Neural crest cell (in vitro differentiated cells): ENCODE results near the gene SRRM1. TPM values are rescaled to one million over a fixed set of nuclear protein-coding genes. Genes with fewer than 3 reads are reported as not detected.
"Not testable (repeated sequence)": the region's sequence is repeated elsewhere in the genome, so short reads cannot be mapped to it uniquely, and the experiment has no call there.

Source experiments
- DNase-seq: peaks from one replicate; pipeline ENCODE4 v3.0.0; 2021; ENCODE audit warnings: low read depth, mixed read lengths, low spot score
- H3K27ac Mint-ChIP-seq: one replicate; pipeline ENCODE4 v1.8.0; 2021; ENCODE audit warnings: mild to moderate bottlenecking, mixed read lengths; ENCODE audit not compliant: unreplicated experiment
- H3K27me3 Mint-ChIP-seq: 2 replicates; pipeline ENCODE4 v1.8.0; 2021; ENCODE audit warnings: low read depth, mild to moderate bottlenecking, mixed read lengths
- H3K36me3 Mint-ChIP-seq: 2 replicates; pipeline ENCODE4 v1.8.0; 2021; ENCODE audit warnings: low read depth, mild to moderate bottlenecking, mixed read lengths
- H3K4me1 Mint-ChIP-seq: 2 replicates; pipeline ENCODE4 v1.8.0; 2021; ENCODE audit warnings: mixed read lengths
- H3K4me3 Mint-ChIP-seq: one replicate; pipeline ENCODE4 v1.8.0; 2021; ENCODE audit warnings: mild to moderate bottlenecking, mixed read lengths
- H3K9me3 Mint-ChIP-seq: 2 replicates; pipeline ENCODE4 v1.8.0; 2021; ENCODE audit warnings: mixed read lengths
- total RNA-seq: library from RNA; stranded (reverse); gene quantifications from 2 replicates; pipeline ENCODE4 v1.2.1, GENCODE V29; 2021
- TF ChIP-seq, protein P1 (sequence below): fragments of 200-600 bp; sonication (generic); conservative IDR thresholded peaks from 2 replicates; pipeline ENCODE4 v1.5.0; 2021; ENCODE audit warnings: antibody characterized with exemption, mild to moderate bottlenecking

SRRM1 gene
- total RNA-seq, 1 donor from 2014 or later, result 217 TPM

DNA sequence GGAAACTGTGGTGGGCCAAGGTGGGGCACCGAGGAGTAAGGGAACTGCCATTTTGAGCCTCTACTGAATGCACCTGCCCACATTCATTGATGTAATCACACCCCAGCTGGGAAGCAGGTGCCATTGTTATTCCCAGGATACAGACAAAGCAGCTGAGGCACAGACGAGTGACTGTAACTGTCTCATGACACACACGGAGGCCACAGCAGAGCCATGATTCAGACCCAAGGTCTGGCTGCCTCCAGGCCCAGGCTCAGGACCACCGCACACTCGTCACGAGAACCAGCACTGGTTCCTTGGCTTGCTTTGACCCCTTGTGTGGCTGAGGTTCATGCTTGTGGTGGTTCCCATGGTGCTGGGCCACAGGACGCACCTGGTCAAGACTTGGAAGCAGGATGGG, 56.5 kb downstream of the SRRM1 start:
- H3K27me3 Mint-ChIP-seq, result no peaks in the 10 kb centered on the region
- H3K27ac Mint-ChIP-seq, result no peak overlapping the region
- H3K4me1 Mint-ChIP-seq, result peaks cover 10% of the 10 kb centered on the region
- DNase-seq, result no peak
- H3K36me3 Mint-ChIP-seq, result no peaks in the 10 kb centered on the region
- TF ChIP-seq, protein P1, sequence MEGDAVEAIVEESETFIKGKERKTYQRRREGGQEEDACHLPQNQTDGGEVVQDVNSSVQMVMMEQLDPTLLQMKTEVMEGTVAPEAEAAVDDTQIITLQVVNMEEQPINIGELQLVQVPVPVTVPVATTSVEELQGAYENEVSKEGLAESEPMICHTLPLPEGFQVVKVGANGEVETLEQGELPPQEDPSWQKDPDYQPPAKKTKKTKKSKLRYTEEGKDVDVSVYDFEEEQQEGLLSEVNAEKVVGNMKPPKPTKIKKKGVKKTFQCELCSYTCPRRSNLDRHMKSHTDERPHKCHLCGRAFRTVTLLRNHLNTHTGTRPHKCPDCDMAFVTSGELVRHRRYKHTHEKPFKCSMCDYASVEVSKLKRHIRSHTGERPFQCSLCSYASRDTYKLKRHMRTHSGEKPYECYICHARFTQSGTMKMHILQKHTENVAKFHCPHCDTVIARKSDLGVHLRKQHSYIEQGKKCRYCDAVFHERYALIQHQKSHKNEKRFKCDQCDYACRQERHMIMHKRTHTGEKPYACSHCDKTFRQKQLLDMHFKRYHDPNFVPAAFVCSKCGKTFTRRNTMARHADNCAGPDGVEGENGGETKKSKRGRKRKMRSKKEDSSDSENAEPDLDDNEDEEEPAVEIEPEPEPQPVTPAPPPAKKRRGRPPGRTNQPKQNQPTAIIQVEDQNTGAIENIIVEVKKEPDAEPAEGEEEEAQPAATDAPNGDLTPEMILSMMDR, result no peak
- H3K4me3 Mint-ChIP-seq, result no peak overlapping the region
- H3K9me3 Mint-ChIP-seq, result no peaks in the 10 kb centered on the region

DNA sequence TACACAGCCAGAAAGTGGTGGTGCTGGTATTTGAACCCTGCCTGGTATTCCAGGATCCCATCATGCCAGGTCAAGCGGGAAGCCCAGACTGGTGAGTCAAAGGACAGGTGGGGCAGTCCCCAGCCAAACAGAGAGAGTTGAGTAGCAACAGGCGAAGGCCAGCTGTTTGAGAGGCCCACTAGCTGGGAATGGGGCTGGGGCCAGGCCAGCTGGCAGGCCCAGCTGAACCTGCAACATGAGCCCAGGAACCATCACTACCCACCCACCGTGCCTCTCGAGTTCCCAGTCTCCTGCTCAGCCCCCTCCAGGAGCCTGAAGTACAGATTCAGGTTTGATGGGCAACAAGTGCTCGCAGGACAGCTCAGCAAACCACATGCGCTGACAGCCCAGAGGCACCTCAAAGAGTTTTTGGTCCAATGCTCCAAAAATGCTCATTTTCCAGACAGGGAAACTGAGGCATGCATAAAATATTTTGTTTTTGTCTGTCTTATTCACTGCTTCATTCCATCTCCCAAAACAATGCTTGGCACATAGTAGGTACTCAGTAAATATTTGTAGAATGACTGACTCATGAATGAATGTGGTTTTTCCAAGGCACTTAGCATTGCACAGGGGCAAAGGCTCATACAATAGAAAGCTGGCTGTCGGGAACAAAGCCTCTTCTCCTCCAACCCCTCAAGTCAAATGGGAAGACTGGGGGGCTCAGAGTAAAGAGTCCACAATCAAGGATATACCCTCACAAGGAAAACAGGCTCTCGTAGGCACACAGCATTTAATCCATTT, 59.6 kb downstream of the SRRM1 start:
- Mint-ChIP-seq H3K27me3 (no peaks in the 10 kb centered on the region), H3K4me3 (no peak overlapping the region), H3K9me3 (no peaks in the 10 kb centered on the region), H3K36me3 (no peaks in the 10 kb centered on the region), H3K4me1 (peaks cover 21% of the 10 kb centered on the region), H3K27ac (no peak overlapping the region)
- TF ChIP-seq, protein P1, result no peak
- no peak for DNase-seq

- peaks cover 21% of the 10 kb centered on the region for H3K4me1 Mint-ChIP-seq
- TF ChIP-seq, protein P1, result no peak
- H3K36me3 Mint-ChIP-seq, result no peaks in the 10 kb centered on the region
- H3K9me3 Mint-ChIP-seq, result no peaks in the 10 kb centered on the region
- H3K4me3 Mint-ChIP-seq, result peak overlapping the region; percentile 1
- H3K27me3 Mint-ChIP-seq, result no peaks in the 10 kb centered on the region
- DNase-seq, result no peak
- peak overlapping the region; percentile 67 for H3K27ac Mint-ChIP-seq
Measured at GRCh38 chr1:24704411-24705259, 61.5 kb downstream of the SRRM1 start.

GRCh38 chr1:24705260-24706073, 62.4 kb downstream of the SRRM1 start:
- TF ChIP-seq, protein P1, result no peak
- DNase-seq, result peak; percentile 74
- Mint-ChIP-seq H3K27ac (no peak overlapping the region), H3K4me1 (peaks cover 21% of the 10 kb centered on the region), H3K9me3 (no peaks in the 10 kb centered on the region), H3K27me3 (no peaks in the 10 kb centered on the region), H3K4me3 (peak overlapping the region; percentile 1), H3K36me3 (no peaks in the 10 kb centered on the region)

- H3K4me1 Mint-ChIP-seq, result peaks cover 21% of the 10 kb centered on the region
- H3K27ac Mint-ChIP-seq, H3K36me3 Mint-ChIP-seq, DNase-seq, H3K9me3 Mint-ChIP-seq, H3K4me3 Mint-ChIP-seq, H3K27me3 Mint-ChIP-seq: not testable (repeated sequence)
Measured at GRCh38 chr1:24706074-24706389, 62.9 kb downstream of the SRRM1 start.
